Measurements from ENCODE around the gene RIC1. TPM values are rescaled to one million over a fixed set of nuclear protein-coding genes. Genes with fewer than 3 reads are reported as not detected.

The RIC1 gene, protein sequence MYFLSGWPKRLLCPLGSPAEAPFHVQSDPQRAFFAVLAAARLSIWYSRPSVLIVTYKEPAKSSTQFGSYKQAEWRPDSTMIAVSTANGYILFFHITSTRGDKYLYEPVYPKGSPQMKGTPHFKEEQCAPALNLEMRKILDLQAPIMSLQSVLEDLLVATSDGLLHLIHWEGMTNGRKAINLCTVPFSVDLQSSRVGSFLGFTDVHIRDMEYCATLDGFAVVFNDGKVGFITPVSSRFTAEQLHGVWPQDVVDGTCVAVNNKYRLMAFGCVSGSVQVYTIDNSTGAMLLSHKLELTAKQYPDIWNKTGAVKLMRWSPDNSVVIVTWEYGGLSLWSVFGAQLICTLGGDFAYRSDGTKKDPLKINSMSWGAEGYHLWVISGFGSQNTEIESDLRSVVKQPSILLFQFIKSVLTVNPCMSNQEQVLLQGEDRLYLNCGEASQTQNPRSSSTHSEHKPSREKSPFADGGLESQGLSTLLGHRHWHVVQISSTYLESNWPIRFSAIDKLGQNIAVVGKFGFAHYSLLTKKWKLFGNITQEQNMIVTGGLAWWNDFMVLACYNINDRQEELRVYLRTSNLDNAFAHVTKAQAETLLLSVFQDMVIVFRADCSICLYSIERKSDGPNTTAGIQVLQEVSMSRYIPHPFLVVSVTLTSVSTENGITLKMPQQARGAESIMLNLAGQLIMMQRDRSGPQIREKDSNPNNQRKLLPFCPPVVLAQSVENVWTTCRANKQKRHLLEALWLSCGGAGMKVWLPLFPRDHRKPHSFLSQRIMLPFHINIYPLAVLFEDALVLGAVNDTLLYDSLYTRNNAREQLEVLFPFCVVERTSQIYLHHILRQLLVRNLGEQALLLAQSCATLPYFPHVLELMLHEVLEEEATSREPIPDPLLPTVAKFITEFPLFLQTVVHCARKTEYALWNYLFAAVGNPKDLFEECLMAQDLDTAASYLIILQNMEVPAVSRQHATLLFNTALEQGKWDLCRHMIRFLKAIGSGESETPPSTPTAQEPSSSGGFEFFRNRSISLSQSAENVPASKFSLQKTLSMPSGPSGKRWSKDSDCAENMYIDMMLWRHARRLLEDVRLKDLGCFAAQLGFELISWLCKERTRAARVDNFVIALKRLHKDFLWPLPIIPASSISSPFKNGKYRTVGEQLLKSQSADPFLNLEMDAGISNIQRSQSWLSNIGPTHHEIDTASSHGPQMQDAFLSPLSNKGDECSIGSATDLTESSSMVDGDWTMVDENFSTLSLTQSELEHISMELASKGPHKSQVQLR (N-terminal part only)
- 39.6 and 45.7 TPM in 2 replicates for total RNA-seq

DNA sequence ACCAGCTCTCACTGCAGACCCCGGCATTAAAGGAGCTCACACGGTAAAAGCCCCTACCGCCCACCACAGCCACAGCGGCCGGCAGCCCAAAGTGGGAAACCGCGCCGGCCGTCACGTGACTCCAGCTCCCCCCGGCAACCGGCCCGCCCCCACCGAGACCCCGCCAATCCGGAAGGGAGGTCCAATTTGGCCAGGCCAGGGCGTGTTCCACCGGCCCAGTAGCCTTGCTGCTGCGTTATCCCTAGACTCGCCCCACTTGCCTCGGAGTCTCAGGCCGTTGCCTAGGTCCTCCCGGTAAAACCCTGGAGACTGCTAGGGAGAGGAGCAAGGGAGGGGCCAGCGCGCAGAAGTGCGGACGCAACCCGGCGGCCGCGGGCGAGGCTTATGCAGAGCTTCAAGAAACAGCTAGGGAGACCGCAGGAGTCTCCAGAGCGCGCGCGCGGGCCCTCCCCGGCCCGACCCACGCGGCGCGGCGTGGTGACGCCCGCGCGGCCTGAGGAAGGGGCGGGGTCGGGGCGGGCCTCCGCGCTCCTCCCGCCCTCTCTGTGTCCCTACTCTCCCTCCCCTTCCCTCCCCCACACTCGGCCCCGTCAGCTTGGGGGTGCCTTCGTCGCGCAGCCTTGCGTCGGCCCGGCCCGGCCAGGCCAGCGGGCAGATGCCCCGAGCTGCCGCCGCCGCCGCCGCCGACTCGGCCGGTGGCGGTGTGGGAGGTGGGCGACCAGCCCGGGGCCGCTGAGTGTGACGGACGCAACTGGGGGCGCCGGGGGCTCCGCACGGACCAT lies at the start of gene RIC1:
RIC1 (plus strand) TSS at position 578 of the 782 bp plus-strand sequence; CDS start at position 781, 203 bp downstream.

Other genes with a start within 250 kb of the RIC1 start
- gene PLGRKT, start 191.2 kb upstream of the RIC1 start, total RNA-seq = 8.9 and 24.6 TPM in 2 replicates
- 3.2 and 3.3 TPM in 2 replicates for gene CD274, start 178.6 kb upstream of the RIC1 start, total RNA-seq
- 5.3 and 6.3 TPM in 2 replicates for gene PDCD1LG2, start 118.6 kb upstream of the RIC1 start, total RNA-seq
- 12.6 and 12.9 TPM in 2 replicates for gene ERMP1, start 204.0 kb downstream of the RIC1 start, total RNA-seq